Activated CD4-positive, alpha-beta memory T cell treated with anti-CD3 and anti-CD28 coated beads for 36 hours (primary cell): ENCODE data around the gene FTCD. TPM values are rescaled to one million over a fixed set of nuclear protein-coding genes. Genes with fewer than 3 reads are reported as not detected.

ENCODE experiments used
- CTCF ChIA-PET: fragments of 350-600 bp; sonication (Branson Sonifier 250); formaldehyde crosslinking; loops from one replicate; lab custom pipeline; 2021; ENCODE audit warnings: antibody characterized with exemption, inconsistent platforms; lab: Charles Lee
- POLR2A ChIA-PET: fragments of 350-600 bp; sonication (Branson Sonifier 250); formaldehyde crosslinking; loops from one replicate; lab custom pipeline; 2021; ENCODE audit warnings: antibody characterized with exemption; lab: Charles Lee
- DNase-seq: peaks from one replicate; pipeline ENCODE4 v3.0.0-alpha.2; 2020
- H3K27ac Mint-ChIP-seq: one replicate; pipeline ENCODE4 v1.8.0; 2021; ENCODE audit warnings: mixed read lengths
- H3K27me3 Mint-ChIP-seq: one replicate; pipeline ENCODE4 v1.8.0; 2021; ENCODE audit warnings: mixed read lengths
- H3K36me3 Mint-ChIP-seq: one replicate; pipeline ENCODE4 v1.8.0; 2021; ENCODE audit warnings: mixed read lengths
- H3K4me1 Mint-ChIP-seq: one replicate; pipeline ENCODE4 v1.8.0; 2021; ENCODE audit warnings: low read depth, mixed read lengths
- H3K4me3 Mint-ChIP-seq: one replicate; pipeline ENCODE4 v1.8.0; 2021; ENCODE audit warnings: mild to moderate bottlenecking, mixed read lengths
- H3K9me3 Mint-ChIP-seq: one replicate; pipeline ENCODE4 v1.8.0; 2021; ENCODE audit warnings: mixed read lengths
- intact Hi-C: fragments of 100-400 bp; cut with micrococcal nuclease; formaldehyde crosslinking; loops from one replicate; pipeline ENCODE4 v1.15.1; 2023
- total RNA-seq, 2 experiments: library from RNA; stranded (reverse); gene quantifications; one replicate each; pipeline ENCODE4 v1.2.3, GENCODE V29; 2021

The FTCD gene
- total RNA-seq, 2 experiments from 2014 or later: 0.22 TPM; not detected in 1

DNA sequence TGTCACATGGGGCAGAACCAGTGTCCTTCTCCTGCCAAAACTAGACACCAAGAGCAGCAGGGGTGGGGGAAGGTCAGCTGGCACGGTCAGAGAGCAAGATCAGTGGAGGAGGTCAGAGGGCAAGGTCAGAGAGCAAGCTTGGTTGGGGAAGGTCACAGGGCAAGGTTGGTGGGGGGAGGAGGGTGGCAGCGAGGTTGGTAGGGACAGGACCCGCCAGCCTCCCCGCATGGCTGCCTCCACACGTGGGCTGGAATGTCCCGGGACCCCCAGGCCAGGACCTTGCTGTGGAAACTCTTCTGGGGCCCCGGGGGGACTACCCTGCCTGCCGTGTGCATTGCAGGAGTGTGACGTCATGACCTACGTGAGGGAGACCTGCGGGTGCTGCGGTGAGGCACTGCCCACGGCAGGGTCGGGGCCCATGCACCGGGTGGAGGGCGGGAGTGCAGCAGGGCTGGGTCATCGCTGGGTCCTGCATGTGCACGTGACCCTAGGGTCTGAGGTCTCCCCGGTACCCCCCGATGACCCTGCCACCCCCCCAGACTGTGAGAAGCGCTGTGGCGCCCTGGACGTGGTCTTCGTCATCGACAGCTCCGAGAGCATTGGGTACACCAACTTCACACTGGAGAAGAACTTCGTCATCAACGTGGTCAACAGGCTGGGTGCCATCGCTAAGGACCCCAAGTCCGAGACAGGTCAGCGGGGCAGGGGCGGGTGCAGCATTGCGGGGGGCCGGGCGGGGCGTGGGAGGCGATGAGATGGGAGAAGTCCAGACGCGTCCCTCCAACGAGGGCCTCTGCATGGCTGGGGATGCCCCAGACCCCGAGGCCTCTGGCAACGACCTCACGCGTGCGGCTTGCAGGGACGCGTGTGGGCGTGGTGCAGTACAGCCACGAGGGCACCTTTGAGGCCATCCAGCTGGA is 30.2 kb downstream of the FTCD start:
- CTCF ChIA-PET: no interaction called here
- no peaks in the 10 kb centered on the region for H3K4me1 Mint-ChIP-seq
- POLR2A ChIA-PET: no interaction called here
- no peak overlapping the region for H3K4me3 Mint-ChIP-seq
- H3K27me3 Mint-ChIP-seq: no peaks in the 10 kb centered on the region
- H3K36me3 Mint-ChIP-seq: no peaks in the 10 kb centered on the region
- intact Hi-C loops: no loop called here
- no peak for DNase-seq
- H3K9me3 Mint-ChIP-seq: no peaks in the 10 kb centered on the region
- H3K27ac Mint-ChIP-seq: no peak overlapping the region

DNA sequence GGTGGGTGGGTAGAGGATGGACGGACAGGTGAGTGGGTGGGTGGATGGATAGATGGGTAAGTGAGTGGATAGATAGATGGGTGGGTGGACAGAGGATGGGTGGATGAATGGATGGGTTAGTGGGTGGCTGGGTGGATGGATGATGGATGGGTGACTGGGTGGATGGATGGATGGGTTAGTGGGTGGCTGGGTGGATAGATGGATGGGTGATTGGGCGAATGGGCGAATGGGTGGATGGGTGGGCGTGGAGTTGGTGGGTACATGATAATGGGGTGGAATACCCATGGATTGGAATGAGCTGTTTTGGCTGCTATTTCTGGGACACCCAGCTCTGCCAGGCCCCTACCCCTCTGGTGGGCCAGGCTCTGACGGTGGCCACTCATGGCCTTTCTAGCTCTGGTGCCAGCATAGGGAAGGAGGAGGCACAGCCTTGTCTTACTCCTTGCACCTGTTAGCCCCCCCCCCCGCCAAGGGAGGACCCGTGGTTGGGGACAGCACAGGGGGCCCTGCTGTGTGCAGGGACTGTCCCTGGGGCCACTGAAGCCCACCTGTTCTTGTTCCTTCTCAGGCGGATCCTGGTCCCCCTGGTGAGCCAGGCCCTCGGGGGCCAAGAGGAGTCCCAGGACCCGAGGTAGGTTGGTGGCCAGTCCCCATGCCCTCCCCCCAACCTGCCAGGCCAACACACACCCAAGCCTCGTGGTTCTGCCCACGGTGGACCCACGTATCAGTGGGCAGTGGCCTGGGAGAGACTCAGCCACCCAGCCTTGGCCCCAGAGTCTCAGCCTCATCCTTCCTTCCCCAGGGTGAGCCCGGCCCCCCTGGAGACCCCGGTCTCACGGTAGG is 31.1 kb downstream of the FTCD start:
- DNase-seq: no peak
- no peak overlapping the region for H3K27ac Mint-ChIP-seq
- no peak overlapping the region for H3K4me3 Mint-ChIP-seq
- no peaks in the 10 kb centered on the region for H3K27me3 Mint-ChIP-seq
- no peaks in the 10 kb centered on the region for H3K4me1 Mint-ChIP-seq
- ChIA-PET CTCF (no interaction called here), POLR2A (no interaction called here)
- H3K36me3 Mint-ChIP-seq: no peaks in the 10 kb centered on the region
- intact Hi-C loops: no loop called here
- H3K9me3 Mint-ChIP-seq: no peaks in the 10 kb centered on the region

DNA sequence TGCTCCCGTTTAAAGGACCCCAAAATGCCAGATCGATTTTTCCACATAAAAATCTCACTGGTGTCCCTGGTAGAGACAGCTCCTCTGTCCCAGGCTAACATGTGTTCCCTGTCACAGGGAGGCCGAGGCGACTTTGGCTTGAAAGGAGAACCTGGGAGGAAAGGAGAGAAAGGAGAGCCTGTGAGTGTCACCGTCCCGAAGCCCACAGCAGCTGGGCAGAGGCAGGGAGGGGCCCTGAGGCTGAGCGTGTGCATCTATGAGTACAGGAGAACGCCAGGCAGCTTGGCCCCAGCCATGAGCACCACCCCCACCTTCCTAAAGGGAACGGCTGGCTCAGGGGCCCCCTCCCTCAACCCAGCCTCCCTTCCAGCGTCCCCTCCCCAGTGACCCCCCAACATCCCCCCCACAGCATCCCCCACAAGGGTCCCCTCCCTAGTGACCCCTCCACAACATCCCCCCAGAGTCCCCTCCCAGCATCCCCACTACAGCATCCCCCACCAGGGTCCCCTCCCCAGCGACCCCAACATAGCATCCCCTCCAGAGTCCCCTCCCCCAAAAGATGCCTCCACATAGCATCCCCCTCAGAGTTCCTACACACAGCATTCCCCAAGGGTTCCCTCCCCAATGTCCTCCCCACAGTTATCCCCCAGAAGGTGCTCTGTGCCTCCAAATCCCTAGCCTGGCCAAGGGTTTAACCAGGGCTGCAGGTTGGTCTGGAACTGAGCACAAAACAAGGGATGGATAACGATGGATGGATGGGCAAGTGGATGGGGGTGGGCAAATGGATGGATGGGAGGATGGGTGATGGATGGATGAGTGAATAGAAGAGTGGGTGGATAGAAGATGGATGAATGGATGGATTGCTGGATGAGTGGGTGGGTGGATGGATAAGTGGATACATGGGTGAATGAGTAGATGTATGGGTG is 32.4 kb downstream of the FTCD start:
- Mint-ChIP-seq H3K36me3 (no peaks in the 10 kb centered on the region), H3K4me3 (no peak overlapping the region), H3K27me3 (no peaks in the 10 kb centered on the region), H3K4me1 (no peaks in the 10 kb centered on the region), H3K9me3 (no peaks in the 10 kb centered on the region), H3K27ac (no peak overlapping the region)
- POLR2A ChIA-PET: no interaction called here
- CTCF ChIA-PET: no interaction called here
- DNase-seq: no peak
- intact Hi-C loops: no loop called here

DNA sequence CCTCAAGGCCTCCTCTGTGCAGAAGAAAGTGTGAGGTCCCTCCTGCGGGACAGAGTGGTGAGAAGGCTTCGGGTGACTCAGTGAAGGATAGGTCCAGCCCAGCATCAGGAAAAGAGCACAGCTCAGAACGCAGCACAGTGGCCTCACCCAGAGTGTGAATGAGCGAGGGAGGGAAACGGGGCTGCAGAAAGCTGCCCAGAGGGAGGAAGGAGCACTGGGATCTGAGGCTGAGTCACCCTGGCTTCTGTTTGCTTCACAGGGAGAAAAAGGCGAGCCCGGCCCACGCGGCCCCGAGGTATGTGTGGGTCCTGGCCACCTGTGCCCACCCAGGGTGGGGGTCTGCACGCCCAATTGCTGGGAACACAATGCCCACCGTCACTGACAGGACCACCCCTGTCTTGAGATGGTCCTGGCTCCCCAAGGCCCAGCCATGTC is 33.1 kb downstream of the FTCD start:
- H3K9me3 Mint-ChIP-seq: no peaks in the 10 kb centered on the region
- ChIA-PET POLR2A (no interaction called here), CTCF (no interaction called here)
- H3K27ac Mint-ChIP-seq: no peak overlapping the region
- intact Hi-C loops: no loop called here
- no peaks in the 10 kb centered on the region for H3K36me3 Mint-ChIP-seq
- DNase-seq: no peak
- no peak overlapping the region for H3K4me3 Mint-ChIP-seq
- H3K27me3 Mint-ChIP-seq: no peaks in the 10 kb centered on the region
- H3K4me1 Mint-ChIP-seq: no peaks in the 10 kb centered on the region

DNA sequence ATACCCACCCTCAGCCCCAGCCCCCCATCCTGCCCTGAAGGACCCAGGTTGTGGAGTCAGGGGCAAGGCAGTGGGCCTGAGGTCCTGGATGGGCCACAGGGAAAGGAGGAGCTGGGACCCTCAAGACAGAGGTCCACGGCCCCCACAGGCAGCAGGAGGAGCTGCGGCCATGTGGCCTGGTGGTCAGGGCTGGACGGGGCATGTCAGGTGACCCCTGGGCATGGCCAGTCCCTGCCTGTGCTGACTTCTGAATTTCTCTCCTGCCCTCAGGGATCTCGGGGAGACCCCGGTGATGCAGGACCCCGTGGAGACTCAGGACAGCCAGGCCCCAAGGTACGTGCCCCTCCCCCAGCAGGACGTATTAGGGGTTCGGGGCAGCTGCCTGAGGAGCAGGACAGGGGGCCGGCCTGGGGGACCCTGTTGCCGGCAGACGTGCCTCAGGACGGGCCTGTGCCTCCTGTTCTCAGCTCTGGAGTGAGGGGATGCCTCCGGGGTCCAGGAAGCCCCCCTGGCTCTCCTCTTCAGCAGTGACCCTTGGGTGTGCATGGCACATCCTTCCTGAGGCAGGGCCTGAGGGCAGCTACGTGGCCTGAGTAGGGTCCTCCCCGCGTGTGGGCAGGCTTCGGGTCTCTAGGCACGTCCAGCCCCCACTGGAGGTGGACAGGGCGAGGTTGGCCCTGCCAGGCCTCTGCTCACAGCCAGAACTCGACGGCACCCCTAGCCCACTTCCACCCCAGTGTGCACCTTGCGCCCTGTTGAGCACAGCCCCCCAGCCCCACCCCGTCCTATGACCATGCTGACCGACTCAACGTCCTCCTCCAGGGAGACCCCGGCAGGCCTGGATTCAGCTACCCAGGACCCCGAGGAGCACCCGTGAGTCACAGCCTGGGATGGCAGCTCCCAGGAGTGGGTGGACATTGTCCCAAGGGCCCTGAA is 33.8 kb downstream of the FTCD start:
- Mint-ChIP-seq H3K9me3 (no peaks in the 10 kb centered on the region), H3K27ac (no peak overlapping the region), H3K36me3 (no peaks in the 10 kb centered on the region), H3K27me3 (no peaks in the 10 kb centered on the region), H3K4me1 (no peaks in the 10 kb centered on the region), H3K4me3 (no peak overlapping the region)
- DNase-seq: no peak
- POLR2A ChIA-PET: no interaction called here
- intact Hi-C loops: no loop called here
- CTCF ChIA-PET: no interaction called here

DNA sequence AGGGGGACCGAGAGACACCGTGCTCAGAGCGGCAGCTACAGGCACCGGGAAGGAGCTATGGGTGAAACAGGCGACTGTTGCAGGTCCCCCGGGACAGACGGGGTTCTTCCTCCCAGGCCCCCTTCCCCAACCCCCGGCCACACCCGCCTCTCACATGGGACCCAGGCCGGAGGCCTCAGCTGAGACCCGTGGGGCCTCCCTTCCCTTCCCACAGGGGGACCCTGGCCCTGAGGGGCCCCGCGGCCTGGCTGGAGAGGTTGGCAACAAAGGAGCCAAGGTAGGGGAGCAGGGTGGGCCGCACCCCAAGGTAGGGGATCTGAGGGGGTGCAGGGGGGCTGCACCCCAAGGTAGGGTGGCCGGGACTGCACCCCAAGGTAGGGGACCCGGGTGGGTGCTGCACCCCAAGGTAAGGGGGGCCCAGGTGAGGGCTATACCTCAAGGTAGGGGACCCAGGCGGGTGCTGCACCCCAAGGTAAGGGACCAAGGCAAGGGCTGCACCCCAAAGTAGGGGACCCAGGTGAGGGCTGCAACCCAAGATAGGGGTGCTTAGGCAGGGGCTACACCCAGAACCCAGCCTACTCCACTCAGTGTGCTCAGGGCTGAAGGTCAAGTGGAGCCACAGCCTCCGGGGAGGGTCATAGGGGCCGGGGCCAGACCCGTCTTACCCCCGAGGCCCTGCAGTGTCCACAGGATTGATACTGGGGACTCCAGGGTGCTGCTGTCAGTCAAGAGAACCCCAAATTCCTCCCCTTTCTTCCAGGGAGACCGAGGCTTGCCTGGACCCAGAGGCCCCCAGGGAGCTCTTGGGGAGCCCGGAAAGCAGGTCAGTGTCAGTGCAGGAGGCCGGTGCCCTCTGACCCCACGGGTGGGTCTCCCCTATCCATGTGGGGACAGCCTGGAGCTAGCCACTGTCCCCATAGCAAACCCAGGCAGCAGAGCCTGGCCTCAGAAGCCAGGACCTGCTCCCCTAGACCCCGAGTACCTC is 34.8 kb downstream of the FTCD start:
- Mint-ChIP-seq H3K27me3 (no peaks in the 10 kb centered on the region), H3K27ac (no peak overlapping the region), H3K4me3 (no peak overlapping the region), H3K9me3 (no peaks in the 10 kb centered on the region), H3K4me1 (no peaks in the 10 kb centered on the region), H3K36me3 (no peaks in the 10 kb centered on the region)
- ChIA-PET POLR2A (no interaction called here), CTCF (no interaction called here)
- intact Hi-C loops: no loop called here
- no peak for DNase-seq

DNA sequence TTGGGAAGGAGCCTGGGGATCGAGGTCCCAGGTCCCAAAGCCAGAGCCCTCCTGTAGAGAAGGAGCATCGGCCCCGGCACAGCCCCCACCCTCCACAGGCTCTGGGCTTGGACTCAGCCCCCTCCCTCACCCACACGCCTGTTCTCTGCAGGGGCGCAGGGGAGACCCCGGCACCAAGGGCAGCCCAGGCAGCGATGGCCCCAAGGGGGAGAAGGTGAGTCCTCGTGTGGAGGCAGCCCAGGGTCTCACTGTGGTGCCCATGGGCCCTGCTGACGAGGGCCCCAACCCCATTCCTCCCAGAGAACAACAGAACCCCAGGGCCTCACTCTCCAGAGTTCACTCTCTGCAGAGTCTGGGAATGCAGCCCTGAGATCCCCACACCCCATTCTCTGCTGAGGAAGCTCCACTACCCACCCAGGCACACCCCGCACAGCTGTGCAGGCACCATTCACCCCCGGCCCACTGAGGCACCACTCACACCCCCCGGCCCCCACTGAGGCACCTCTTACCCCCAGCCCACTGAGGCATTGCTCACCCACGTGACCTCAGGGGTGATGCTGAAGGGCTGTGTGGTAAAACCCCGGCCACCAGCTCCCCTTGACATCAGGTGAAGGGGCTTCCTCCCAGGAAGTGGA is 35.6 kb downstream of the FTCD start:
- intact Hi-C loops: no loop called here

DNA sequence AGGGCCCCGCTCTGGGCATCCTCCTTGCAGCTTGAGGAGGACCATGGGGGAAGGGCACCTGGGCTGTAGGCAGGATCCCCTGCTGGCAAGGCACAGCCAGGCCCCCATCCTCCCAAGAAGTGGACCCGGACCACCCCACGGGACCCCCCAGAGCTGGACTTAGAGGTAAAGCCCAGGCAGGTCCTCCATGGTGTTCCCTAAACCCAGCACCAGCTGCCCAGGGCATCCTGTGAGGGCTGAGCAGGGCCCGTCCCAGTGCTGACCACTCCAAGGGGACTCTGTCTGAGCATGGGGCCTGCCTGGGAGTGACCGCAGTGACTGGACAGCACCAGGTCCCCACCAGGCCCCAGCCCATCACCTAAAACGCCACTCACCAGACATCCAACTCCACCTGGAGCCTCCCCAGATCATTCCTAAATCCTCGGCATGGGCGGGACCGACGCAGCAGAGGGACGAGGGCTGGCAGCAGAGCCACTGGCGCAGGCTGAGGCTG is 36.2 kb downstream of the FTCD start:
- no peak for DNase-seq
- ChIA-PET POLR2A (no interaction called here), CTCF (no interaction called here)
- H3K4me1 Mint-ChIP-seq: no peaks in the 10 kb centered on the region
- no peaks in the 10 kb centered on the region for H3K27me3 Mint-ChIP-seq
- H3K9me3 Mint-ChIP-seq: no peaks in the 10 kb centered on the region
- no peak overlapping the region for H3K4me3 Mint-ChIP-seq
- no peak overlapping the region for H3K27ac Mint-ChIP-seq
- intact Hi-C loops: no loop called here
- H3K36me3 Mint-ChIP-seq: no peaks in the 10 kb centered on the region

More for the DNA sequence above, 35.6 kb downstream of the FTCD start:
- H3K27me3 Mint-ChIP-seq: no peaks in the 10 kb centered on the region
- no peaks in the 10 kb centered on the region for H3K4me1 Mint-ChIP-seq
- no peaks in the 10 kb centered on the region for H3K36me3 Mint-ChIP-seq
- no peak overlapping the region for H3K27ac Mint-ChIP-seq
- no peaks in the 10 kb centered on the region for H3K9me3 Mint-ChIP-seq
- CTCF ChIA-PET: no interaction called here
- POLR2A ChIA-PET: no interaction called here
- H3K4me3 Mint-ChIP-seq: no peak overlapping the region
- DNase-seq: no peak

DNA sequence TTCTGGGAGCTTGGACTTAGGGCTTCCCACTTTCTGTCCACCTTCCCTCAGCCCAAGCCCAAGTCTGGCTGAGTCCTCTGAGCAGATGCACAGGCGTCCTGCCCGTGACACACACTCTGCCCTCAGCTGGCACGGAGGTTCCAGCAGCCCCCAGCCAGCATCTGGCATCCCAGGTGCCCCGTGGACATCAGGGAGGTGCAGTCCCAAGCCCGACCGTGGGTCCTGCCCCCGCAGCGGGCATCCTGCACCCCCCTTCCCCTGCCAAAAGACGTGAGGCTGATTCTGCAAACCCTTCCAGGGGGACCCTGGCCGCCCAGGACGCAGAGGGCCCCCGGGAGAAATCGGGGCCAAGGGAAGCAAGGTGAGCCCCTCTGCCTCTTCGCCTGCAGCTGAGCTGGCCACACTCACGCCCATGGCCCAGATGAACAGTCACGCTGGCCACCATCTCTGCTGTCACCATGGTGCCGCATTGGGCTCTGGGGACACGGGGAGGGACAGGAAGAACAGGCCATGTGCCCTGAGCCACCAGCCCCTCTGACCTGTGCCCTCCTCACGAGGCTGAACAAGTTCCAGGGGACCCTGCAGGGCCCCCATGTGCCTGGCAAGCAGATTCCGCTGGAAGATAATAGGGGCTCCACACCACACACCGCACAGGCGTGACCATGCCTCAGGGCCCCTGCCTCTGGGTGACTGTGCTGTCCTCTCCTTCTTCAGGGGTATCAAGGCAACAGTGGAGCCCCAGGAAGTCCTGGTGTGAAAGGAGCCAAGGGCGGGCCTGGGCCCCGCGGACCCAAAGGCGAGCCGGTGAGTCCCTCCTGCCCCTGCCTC is 36.8 kb downstream of the FTCD start:
- POLR2A ChIA-PET: no interaction called here
- CTCF ChIA-PET: no interaction called here
- Mint-ChIP-seq H3K27me3 (no peaks in the 10 kb centered on the region), H3K4me1 (no peaks in the 10 kb centered on the region), H3K27ac (no peak overlapping the region), H3K36me3 (no peaks in the 10 kb centered on the region), H3K9me3 (no peaks in the 10 kb centered on the region), H3K4me3 (no peak overlapping the region)
- DNase-seq: no peak
- intact Hi-C loops: no loop called here
